ENCODE results near the gene MYO19.

GRCh38 chr17:36494674-36495073 is 40.0 kb downstream of the MYO19 start:
- no peak for TF ChIP-seq CTCF (IDR thresholded peaks at IDR 0.05; ENCODE audit: low read length)
- TF ChIP-seq EZH2 (optimal IDR thresholded peaks at IDR 0.05; ENCODE audit: low read depth, low read length) = no peak
- TF ChIP-seq EZH2phosphoT487 (IDR thresholded peaks at IDR 0.05; ENCODE audit: low read length) = no peak
